Smooth muscle cell (in vitro differentiated cells): ENCODE measurements around the gene MAPKAPK5. TPM values are rescaled to one million over a fixed set of nuclear protein-coding genes. Genes with fewer than 3 reads are reported as not detected.

Experiments used
- DNase-seq: peaks from one replicate; lab custom pipeline; 2025; ENCODE audit not compliant: unreplicated experiment; lab: John Stamatoyannopoulos, UW
- H2AFZ ChIP-seq: fragments of 200-600 bp; sonication (generic); 2 replicates; pipeline ENCODE4 v1.6.0; 2016; ENCODE audit warnings: antibody characterized with exemption, low read depth, mild to moderate bottlenecking
- H3F3A ChIP-seq: fragments of 200-600 bp; sonication (generic); 2 replicates; pipeline ENCODE4 v1.6.0; 2017; ENCODE audit warnings: antibody characterized with exemption, low read depth
- H3K27ac ChIP-seq: fragments of 200-600 bp; sonication (generic); 2 replicates; pipeline ENCODE4 v1.5.1; 2016; ENCODE audit warnings: low read depth, mild to moderate bottlenecking
- H3K27me3 ChIP-seq: fragments of 200-600 bp; sonication (generic); 2 replicates; pipeline ENCODE4 v1.6.1; 2016; ENCODE audit warnings: low read depth, mild to moderate bottlenecking
- H3K36me3 ChIP-seq: fragments of 200-600 bp; sonication (generic); 2 replicates; pipeline ENCODE4 v1.5.1; 2016; ENCODE audit warnings: low read depth
- H3K4me1 ChIP-seq: fragments of 200-600 bp; sonication (generic); 2 replicates; pipeline ENCODE4 v1.5.1; 2016; ENCODE audit warnings: low read depth
- H3K4me2 ChIP-seq: fragments of 200-600 bp; sonication (generic); 2 replicates; pipeline ENCODE4 v1.6.0; 2016; ENCODE audit warnings: mild to moderate bottlenecking
- H3K4me3 ChIP-seq: fragments of 200-600 bp; sonication (generic); 2 replicates; pipeline ENCODE4 v1.5.1; 2016; ENCODE audit warnings: mild to moderate bottlenecking
- H3K79me2 ChIP-seq: fragments of 200-600 bp; sonication (generic); 2 replicates; pipeline ENCODE4 v1.6.0; 2016; ENCODE audit warnings: low read depth, mild to moderate bottlenecking
- H3K9ac ChIP-seq: fragments of 200-600 bp; sonication (generic); 2 replicates; pipeline ENCODE4 v1.6.0; 2016; ENCODE audit warnings: low read depth
- H3K9me3 ChIP-seq: fragments of 200-600 bp; sonication (generic); replicated peaks from 2 replicates; pipeline ENCODE4 v1.5.1; 2016; ENCODE audit warnings: low read depth
- H4K20me1 ChIP-seq: fragments of 200-600 bp; sonication (generic); 2 replicates; pipeline ENCODE4 v1.6.0; 2016; ENCODE audit warnings: low read depth
- WGBS: methylation state at CpG from one replicate; pipeline ENCODE4 v1.1.7; 2016; ENCODE audit warnings: low lambda C conversion rate; 5-methylcytosine and 5-hydroxymethylcytosine counted together
- polyA plus RNA-seq: library from polyadenylated mRNA; unstranded; fragments of >200 nt; fragmentation: Nextera tagmentation; extraction: Ambion mirVana; gene quantifications from 2 replicates; pipeline ENCODE4 v1.2.1, GENCODE V29; 2016
- total RNA-seq: library from RNA; depleted of rRNA; stranded (reverse); fragments of >200 nt; gene quantifications from 2 replicates; pipeline ENCODE4 v1.2.3, GENCODE V29; 2014
- TF ChIP-seq, protein P1 (sequence below): fragments of 200-600 bp; sonication (generic); IDR thresholded peaks from 2 replicates; pipeline ENCODE4 v1.5.1; 2017; ENCODE audit warnings: borderline replicate concordance, mild to moderate bottlenecking, antibody characterized with exemption; ENCODE audit not compliant: insufficient read depth, poor library complexity, severe bottlenecking

The MAPKAPK5 gene
- total and polyA plus RNA-seq, 2 experiments from 2014 or later = 29.8 to 46.1 TPM

DNA sequence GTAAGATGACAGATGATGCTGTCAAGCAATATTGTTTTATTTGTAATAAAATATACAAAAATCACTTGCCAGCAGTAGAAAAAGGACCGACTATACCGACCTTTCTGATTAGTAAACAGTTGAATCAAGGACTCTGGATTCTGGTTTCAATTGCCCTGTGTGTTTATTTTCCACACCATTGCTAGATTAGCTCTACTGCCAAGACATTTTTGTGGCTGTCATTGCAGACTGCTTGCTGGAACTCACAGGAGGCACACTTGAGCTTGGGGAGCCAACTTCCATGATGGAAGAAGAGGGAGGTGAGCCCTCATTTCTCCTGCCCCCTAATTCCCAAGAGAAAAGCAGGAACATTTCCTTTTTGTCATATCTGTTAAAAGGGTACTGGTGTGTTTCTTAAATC is 51.3 kb downstream of the MAPKAPK5 start:
- no peaks in the 10 kb centered on the region for H3K27me3 ChIP-seq
- H3F3A ChIP-seq = no peaks in the 10 kb centered on the region
- no peak overlapping the region for H3K4me3 ChIP-seq
- no peak overlapping the region for H2AFZ ChIP-seq
- no peak overlapping the region for H3K9ac ChIP-seq
- H3K27ac ChIP-seq = no peak overlapping the region
- no peaks in the 10 kb centered on the region for H3K4me1 ChIP-seq
- no peaks in the 10 kb centered on the region for H3K9me3 ChIP-seq
- TF ChIP-seq, protein P1, sequence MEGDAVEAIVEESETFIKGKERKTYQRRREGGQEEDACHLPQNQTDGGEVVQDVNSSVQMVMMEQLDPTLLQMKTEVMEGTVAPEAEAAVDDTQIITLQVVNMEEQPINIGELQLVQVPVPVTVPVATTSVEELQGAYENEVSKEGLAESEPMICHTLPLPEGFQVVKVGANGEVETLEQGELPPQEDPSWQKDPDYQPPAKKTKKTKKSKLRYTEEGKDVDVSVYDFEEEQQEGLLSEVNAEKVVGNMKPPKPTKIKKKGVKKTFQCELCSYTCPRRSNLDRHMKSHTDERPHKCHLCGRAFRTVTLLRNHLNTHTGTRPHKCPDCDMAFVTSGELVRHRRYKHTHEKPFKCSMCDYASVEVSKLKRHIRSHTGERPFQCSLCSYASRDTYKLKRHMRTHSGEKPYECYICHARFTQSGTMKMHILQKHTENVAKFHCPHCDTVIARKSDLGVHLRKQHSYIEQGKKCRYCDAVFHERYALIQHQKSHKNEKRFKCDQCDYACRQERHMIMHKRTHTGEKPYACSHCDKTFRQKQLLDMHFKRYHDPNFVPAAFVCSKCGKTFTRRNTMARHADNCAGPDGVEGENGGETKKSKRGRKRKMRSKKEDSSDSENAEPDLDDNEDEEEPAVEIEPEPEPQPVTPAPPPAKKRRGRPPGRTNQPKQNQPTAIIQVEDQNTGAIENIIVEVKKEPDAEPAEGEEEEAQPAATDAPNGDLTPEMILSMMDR = no peak
- H3K36me3 ChIP-seq = peaks cover 24% of the 10 kb centered on the region
- WGBS = 86% methylated on average over 2 of the region's 2 CpGs
- DNase-seq = no peak
- peaks cover 8% of the 10 kb centered on the region for H4K20me1 ChIP-seq
- H3K79me2 ChIP-seq = no peaks in the 10 kb centered on the region
- no peak overlapping the region for H3K4me2 ChIP-seq

DNA sequence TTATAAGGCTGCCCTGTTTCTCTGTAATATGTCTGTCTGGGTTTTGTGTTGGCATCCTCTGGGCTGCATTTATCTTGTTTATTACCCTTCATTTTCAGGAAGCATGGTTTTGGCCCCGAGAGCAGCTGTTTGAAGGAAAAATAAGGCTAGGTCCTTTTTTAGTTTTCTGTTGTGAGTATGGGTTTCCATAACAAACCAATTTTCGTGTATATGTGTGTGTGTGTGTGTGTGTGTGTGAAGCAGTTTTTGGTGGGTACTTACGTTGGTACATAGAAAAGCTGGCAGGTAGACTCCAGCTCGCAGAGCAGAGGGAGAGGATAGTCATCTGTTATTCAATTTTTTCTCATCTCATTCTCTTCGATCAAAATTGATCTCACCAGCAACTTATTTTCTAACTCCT is 52.5 kb downstream of the MAPKAPK5 start:
- Histone ChIP-seq H3K9me3 (no peaks in the 10 kb centered on the region), H4K20me1 (no peaks in the 10 kb centered on the region), H3F3A (no peaks in the 10 kb centered on the region), H3K27me3 (no peaks in the 10 kb centered on the region), H3K27ac (no peak overlapping the region), H3K79me2 (no peaks in the 10 kb centered on the region), H3K4me1 (no peaks in the 10 kb centered on the region), H3K9ac (no peak overlapping the region), H3K36me3 (peaks cover 17% of the 10 kb centered on the region), H3K4me2 (no peak overlapping the region), H3K4me3 (no peak overlapping the region), H2AFZ (no peak overlapping the region)
- 94% methylated on average over 5 of the region's 5 CpGs for WGBS
- no peak for DNase-seq
- TF ChIP-seq, protein P1 = no peak

DNA sequence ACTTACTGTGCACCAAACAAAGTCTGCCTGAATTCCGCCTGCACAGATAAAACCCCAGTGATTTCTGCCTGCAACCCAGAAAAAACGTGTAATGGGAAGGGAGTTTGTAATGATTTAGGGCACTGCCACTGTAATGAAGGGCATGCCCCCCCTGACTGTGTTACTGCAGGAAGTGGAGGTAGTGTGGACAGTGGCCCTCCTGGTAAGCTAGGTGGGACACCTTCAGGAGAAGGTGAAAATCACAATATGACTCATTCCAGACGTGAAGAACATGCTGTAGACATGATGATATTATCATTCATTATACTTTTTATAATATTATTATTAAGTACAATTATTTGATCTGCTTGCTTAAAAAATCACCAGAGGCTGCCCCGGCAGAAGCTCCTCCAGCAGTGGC is 59.2 kb downstream of the MAPKAPK5 start:
- H4K20me1 ChIP-seq = no peaks in the 10 kb centered on the region
- H3K9ac ChIP-seq = no peak overlapping the region
- no peak for DNase-seq
- TF ChIP-seq, protein P1 = no peak
- no peak overlapping the region for H3K4me3 ChIP-seq
- H3K27me3 ChIP-seq = no peaks in the 10 kb centered on the region
- no peaks in the 10 kb centered on the region for H3K79me2 ChIP-seq
- no peak overlapping the region for H3K4me2 ChIP-seq
- H3K4me1 ChIP-seq = no peaks in the 10 kb centered on the region
- no peak overlapping the region for H3K27ac ChIP-seq
- no peaks in the 10 kb centered on the region for H3K9me3 ChIP-seq
- H3K36me3 ChIP-seq = peaks cover 4% of the 10 kb centered on the region
- WGBS = 90% methylated on average over 4 of the region's 4 CpGs
- no peak overlapping the region for H2AFZ ChIP-seq
- no peaks in the 10 kb centered on the region for H3F3A ChIP-seq

DNA sequence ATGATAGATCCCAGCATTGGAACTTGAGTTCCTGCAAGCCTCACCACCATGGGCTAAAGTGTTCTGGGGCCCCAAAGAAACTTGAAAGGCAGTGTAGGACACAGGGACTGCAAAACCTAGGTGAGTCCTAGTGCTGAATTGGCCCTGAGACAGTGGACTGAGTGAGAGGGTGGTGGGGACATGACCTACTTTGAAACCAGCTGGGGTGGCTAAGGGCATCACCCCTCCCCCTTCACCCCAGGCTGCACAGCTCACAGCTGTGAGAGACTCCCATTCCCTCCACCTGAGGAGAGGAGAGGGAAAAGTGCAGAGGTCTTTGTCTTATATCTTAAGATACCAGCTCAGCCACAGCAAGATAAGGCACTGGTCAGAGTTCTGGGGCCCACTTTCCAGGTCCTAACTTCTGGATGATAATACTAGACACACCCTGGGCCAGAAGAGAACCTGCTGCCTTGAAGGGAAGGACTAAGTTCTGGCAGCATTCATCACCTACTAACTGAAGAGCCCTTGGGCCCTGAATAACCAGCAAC is 62.5 kb downstream of the MAPKAPK5 start:
- Histone ChIP-seq H3K79me2 (no peaks in the 10 kb centered on the region), H2AFZ (no peak overlapping the region), H3K27ac (no peak overlapping the region), H3K9ac (no peak overlapping the region), H3K4me1 (no peaks in the 10 kb centered on the region), H3K4me3 (no peak overlapping the region), H3K27me3 (no peaks in the 10 kb centered on the region), H3K36me3 (no peaks in the 10 kb centered on the region), H3F3A (no peaks in the 10 kb centered on the region), H3K4me2 (no peak overlapping the region), H4K20me1 (no peaks in the 10 kb centered on the region), H3K9me3 (no peaks in the 10 kb centered on the region)
- TF ChIP-seq, protein P1 = no peak
- DNase-seq = no peak
